PC-9 (cell line): Measurements from ENCODE around the gene FGFR2. TPM values are rescaled to one million over a fixed set of nuclear protein-coding genes. Genes with fewer than 3 reads are reported as not detected.

Experiments
- BruUV-seq: library from RNA; stranded (reverse); fragments of 400-500 nt; replicated peaks from 2 replicates; lab custom pipeline; 2021; lab: Mats Ljungman, UMichigan
- CTCF ChIA-PET: fragments of 300-600 bp; sonication (Branson Sonifier 250); formaldehyde crosslinking; loops from one replicate; lab custom pipeline; 2022; ENCODE audit warnings: antibody characterized with exemption; lab: Charles Lee
- POLR2A ChIA-PET: fragments of 300-600 bp; sonication (Branson Sonifier 250); formaldehyde crosslinking; loops from one replicate; lab custom pipeline; 2022; ENCODE audit warnings: antibody characterized with exemption; ENCODE audit not compliant: unreplicated experiment; lab: Charles Lee
- DNase-seq, 2 experiments: peaks; one replicate each; pipeline versions ENCODE4 v3.0.0 to v3.0.0-alpha.2; 2015 to 2022; ENCODE audit warnings: mixed read lengths in 1 of 2
- H2AFZ ChIP-seq: fragments of 200-600 bp; sonication (generic); 2 replicates; pipeline ENCODE4 v1.8.1; 2017; ENCODE audit warnings: antibody characterized with exemption
- H3F3A ChIP-seq: fragments of 200-600 bp; sonication (generic); 2 replicates; pipeline ENCODE4 v1.8.1; 2017; ENCODE audit warnings: antibody characterized with exemption, mild to moderate bottlenecking, low read depth; ENCODE audit not compliant: insufficient read depth
- H3K27ac ChIP-seq: fragments of 200-600 bp; sonication (generic); 2 replicates; pipeline ENCODE4 v1.6.1; 2016; ENCODE audit warnings: mixed run types
- H3K27me3 ChIP-seq: fragments of 200-600 bp; sonication (generic); 2 replicates; pipeline ENCODE4 v1.6.1; 2016; ENCODE audit warnings: low read depth, mixed run types; ENCODE audit not compliant: insufficient read depth
- H3K36me3 ChIP-seq: fragments of 200-600 bp; sonication (generic); 2 replicates; pipeline ENCODE4 v1.6.1; 2016; ENCODE audit warnings: low read depth, mixed run types
- H3K4me1 ChIP-seq: fragments of 200-600 bp; sonication (generic); replicated peaks from 2 replicates; pipeline ENCODE4 v1.6.1; 2016; ENCODE audit warnings: mixed run types; ENCODE audit not compliant: insufficient read depth
- H3K4me2 ChIP-seq: fragments of 200-600 bp; sonication (generic); 2 replicates; pipeline ENCODE4 v1.6.1; 2017; ENCODE audit warnings: mixed run types
- H3K4me3 ChIP-seq: fragments of 200-600 bp; sonication (generic); 2 replicates; pipeline ENCODE4 v1.6.1; 2016; ENCODE audit warnings: mixed run types
- H3K79me2 ChIP-seq: fragments of 200-600 bp; sonication (generic); 2 replicates; pipeline ENCODE4 v1.6.1; 2017; ENCODE audit warnings: low read depth, mixed run types
- H3K9me2 ChIP-seq: fragments of 200-600 bp; sonication (generic); 2 replicates; pipeline ENCODE4 v1.8.1; 2017; ENCODE audit warnings: mild to moderate bottlenecking; ENCODE audit not compliant: insufficient read depth
- H3K9me3 ChIP-seq: fragments of 200-600 bp; sonication (generic); 2 replicates; pipeline ENCODE4 v1.8.1; 2016; ENCODE audit warnings: low read depth; ENCODE audit not compliant: insufficient read depth
- H4K20me1 ChIP-seq: fragments of 200-600 bp; sonication (generic); 2 replicates; pipeline ENCODE4 v1.8.1; 2017; ENCODE audit not compliant: insufficient read depth
- CTCF ChIP-seq: fragments of 200-600 bp; sonication (generic); conservative IDR thresholded peaks from 2 replicates; pipeline ENCODE4 v1.6.1; 2017; ENCODE audit warnings: mixed run types, antibody characterized with exemption, mild to moderate bottlenecking, moderate library complexity
- EZH2 ChIP-seq: fragments of 200-600 bp; sonication (generic); IDR thresholded peaks from 2 replicates; pipeline ENCODE4 v1.8.0; 2017; ENCODE audit warnings: antibody characterized with exemption, low read depth
- intact Hi-C: fragments of 100-400 bp; cut with micrococcal nuclease; formaldehyde crosslinking; loops from one replicate; pipeline ENCODE4 v1.10.0; 2022; ENCODE audit not compliant: unreplicated experiment
- total RNA-seq: library from RNA; stranded (reverse); gene quantifications from 2 replicates; pipeline ENCODE4 v1.2.3, GENCODE V29; 2021

FGFR2 gene
- total RNA-seq, 1 experiment from 2014 or later = not detected

- CTCF ChIA-PET = no interaction called here
- H2AFZ ChIP-seq = no peak overlapping the region
Measured at GRCh38 chr10:121450247-121450646, 148.0 kb downstream of the FGFR2 start.

GRCh38 chr10:121449482-121449924 is 148.7 kb downstream of the FGFR2 start:
- no peak overlapping the region for H2AFZ ChIP-seq
- no peak overlapping the region for H3K27ac ChIP-seq
- H4K20me1 ChIP-seq = no peaks in the 10 kb centered on the region
- H3K4me1 ChIP-seq = no peaks in the 10 kb centered on the region
- ChIA-PET POLR2A (no interaction called here), CTCF (no interaction called here)
- no peak overlapping the region for H3K4me2 ChIP-seq
- H3K9me2 ChIP-seq = no peaks in the 10 kb centered on the region
- no peaks in the 10 kb centered on the region for H3K36me3 ChIP-seq
- TF ChIP-seq EZH2 (no peak), CTCF (no peak)
- BruUV-seq = no TSS peak
- no peaks in the 10 kb centered on the region for H3K9me3 ChIP-seq
- no peak overlapping the region for H3K4me3 ChIP-seq
- no peak for DNase-seq
- H3F3A ChIP-seq = no peaks in the 10 kb centered on the region
- H3K27me3 ChIP-seq = no peaks in the 10 kb centered on the region
- intact Hi-C loops = no loop called here
- H3K79me2 ChIP-seq = no peaks in the 10 kb centered on the region

More at GRCh38 chr10:121450247-121450646, 148.0 kb downstream of the FGFR2 start:
- POLR2A ChIA-PET = no interaction called here
- Histone ChIP-seq H3F3A (no peaks in the 10 kb centered on the region), H4K20me1 (no peaks in the 10 kb centered on the region), H3K27me3 (0 out of 2 replicates have a peak, but pooled peaks cover 2% of the 10 kb centered on the region), H3K4me2 (no peak overlapping the region), H3K36me3 (no peaks in the 10 kb centered on the region), H3K27ac (no peak overlapping the region), H3K79me2 (no peaks in the 10 kb centered on the region), H3K9me2 (no peaks in the 10 kb centered on the region), H3K4me3 (no peak overlapping the region), H3K9me3 (no peaks in the 10 kb centered on the region), H3K4me1 (no peaks in the 10 kb centered on the region)
- no peak for DNase-seq
- intact Hi-C loops = no loop called here
- no peak for TF ChIP-seq EZH2
- no peak for TF ChIP-seq CTCF
- BruUV-seq = no TSS peak

GRCh38 chr10:121448766-121449421 is 149.3 kb downstream of the FGFR2 start:
- ChIA-PET CTCF (no interaction called here), POLR2A (no interaction called here)
- no peak overlapping the region for H3K4me3 ChIP-seq
- no peak overlapping the region for H2AFZ ChIP-seq
- no peak overlapping the region for H3K27ac ChIP-seq
- no peaks in the 10 kb centered on the region for H4K20me1 ChIP-seq
- H3K9me2 ChIP-seq = no peaks in the 10 kb centered on the region
- H3K4me2 ChIP-seq = no peak overlapping the region
- no peaks in the 10 kb centered on the region for H3K79me2 ChIP-seq
- no TSS peak for BruUV-seq
- intact Hi-C loops = no loop called here
- no peaks in the 10 kb centered on the region for H3K27me3 ChIP-seq
- H3K4me1 ChIP-seq = no peaks in the 10 kb centered on the region
- H3F3A ChIP-seq = no peaks in the 10 kb centered on the region
- no peaks in the 10 kb centered on the region for H3K9me3 ChIP-seq
- no peak for DNase-seq
- TF ChIP-seq EZH2 = no peak
- TF ChIP-seq CTCF = no peak
- H3K36me3 ChIP-seq = no peaks in the 10 kb centered on the region
